Immature natural killer cell (primary cell): ENCODE measurements around the gene CPSF3. TPM values are rescaled to one million over a fixed set of nuclear protein-coding genes. Genes with fewer than 3 reads are reported as not detected.
"Not testable (repeated sequence)": the region's sequence is repeated elsewhere in the genome, so short reads cannot be mapped to it uniquely, and the experiment has no call there.

Source experiments
- DNase-seq, 3 donors: peaks; one replicate each; pipeline ENCODE4 v3.0.0; 2022; ENCODE audit warnings: mixed read lengths in 1 of 3
- H3K27ac Mint-ChIP-seq, 6 donors: one replicate each; pipeline ENCODE4 v1.8.0; 2020; ENCODE audit warnings: mixed read lengths in 6 of 6, mild to moderate bottlenecking in 5 of 6, inconsistent platforms in 4 of 6, moderate library complexity in 3 of 6
- H3K27me3 Mint-ChIP-seq, 3 donors: one replicate each; pipeline ENCODE4 v1.8.0; 2020 to 2021; ENCODE audit warnings: low read depth in 3 of 3, mild to moderate bottlenecking in 3 of 3, mixed read lengths in 3 of 3, moderate library complexity in 3 of 3, inconsistent platforms in 1 of 3
- H3K36me3 Mint-ChIP-seq, 3 donors: one replicate each; pipeline ENCODE4 v1.8.0; 2020; ENCODE audit warnings: mixed read lengths in 3 of 3, inconsistent platforms in 2 of 3, mild to moderate bottlenecking in 2 of 3
- H3K4me1 Mint-ChIP-seq, 2 donors: one replicate each; pipeline ENCODE4 v1.8.0; 2020; ENCODE audit warnings: inconsistent platforms in 2 of 2, mild to moderate bottlenecking in 2 of 2, mixed read lengths in 2 of 2, moderate library complexity in 1 of 2
- H3K4me3 Mint-ChIP-seq, 5 donors: one replicate each; pipeline ENCODE4 v1.8.0; 2020; ENCODE audit warnings: mild to moderate bottlenecking in 5 of 5, mixed read lengths in 5 of 5, inconsistent platforms in 3 of 5, moderate library complexity in 3 of 5
- H3K9me3 Mint-ChIP-seq, 6 donors: one replicate each; pipeline ENCODE4 v1.8.0; 2020; ENCODE audit warnings: mild to moderate bottlenecking in 6 of 6, mixed read lengths in 6 of 6, inconsistent platforms in 4 of 6, moderate library complexity in 3 of 6
- polyA plus RNA-seq, 3 donors: library from polyadenylated mRNA; unstranded; fragments of 300-500 nt; fragmentation: Illumina TruSeq; gene quantifications; one replicate each; pipeline ENCODE4 v1.2.3, GENCODE V29; 2021

The CPSF3 gene
- polyA plus RNA-seq, 3 donors from 2014 or later = 22.1 to 48.0 (median 35.2) TPM

GRCh38 chr2:9497017-9497416, 73.6 kb downstream of the CPSF3 start:
- Mint-ChIP-seq H3K9me3 (no peaks in the 10 kb centered on the region), H3K27me3 (peaks cover 0 to 3% (median 0%) of the 10 kb centered on the region in 3 donors), H3K27ac (peak overlapping the region in 2 of 6 donors; percentile 26 to 51), H3K36me3 (peaks cover 14 to 29% (median 21%) of the 10 kb centered on the region in 3 donors), H3K4me1 (peaks cover 0 to 5% of the 10 kb centered on the region in 2 donors), H3K4me3 (no peak overlapping the region)
- DNase-seq = no peak

GRCh38 chr2:9498210-9498609, 74.8 kb downstream of the CPSF3 start:
- H3K9me3 Mint-ChIP-seq = no peaks in the 10 kb centered on the region
- H3K4me1 Mint-ChIP-seq = peaks cover 0 to 9% of the 10 kb centered on the region in 2 donors
- no peak overlapping the region for H3K4me3 Mint-ChIP-seq
- H3K36me3 Mint-ChIP-seq = peaks cover 15 to 27% (median 23%) of the 10 kb centered on the region in 3 donors
- H3K27ac Mint-ChIP-seq = peak overlapping the region in 4 of 6 donors; percentile 53 to 81 (median 68)
- no peak for DNase-seq
- H3K27me3 Mint-ChIP-seq = peaks cover 0 to 3% (median 0%) of the 10 kb centered on the region in 3 donors

- Mint-ChIP-seq H3K9me3 (no peaks in the 10 kb centered on the region), H3K27me3 (peaks cover 0 to 2% (median 1%) of the 10 kb centered on the region in 3 donors), H3K4me1 (peaks cover 1 to 6% of the 10 kb centered on the region in 2 donors), H3K27ac (peak overlapping the region in 3 of 6 donors; percentile 13 to 31 (median 18)), H3K4me3 (no peak overlapping the region), H3K36me3 (peaks cover 15 to 49% (median 21%) of the 10 kb centered on the region in 3 donors)
- no peak for DNase-seq
Measured at GRCh38 chr2:9508931-9509330, 85.5 kb downstream of the CPSF3 start.

- not testable (repeated sequence) for H3K27ac Mint-ChIP-seq, H3K27me3 Mint-ChIP-seq, H3K4me3 Mint-ChIP-seq, H3K4me1 Mint-ChIP-seq, H3K9me3 Mint-ChIP-seq, DNase-seq
- H3K36me3 Mint-ChIP-seq = peaks cover 20 to 31% (median 22%) of the 10 kb centered on the region in 3 donors
Measured at GRCh38 chr2:9513946-9514345, 90.5 kb downstream of the CPSF3 start.

GRCh38 chr2:9517118-9517782, 93.8 kb downstream of the CPSF3 start:
- peaks cover 27 to 38% (median 31%) of the 10 kb centered on the region in 3 donors for H3K36me3 Mint-ChIP-seq
- H3K4me3 Mint-ChIP-seq = no peak overlapping the region
- H3K9me3 Mint-ChIP-seq = no peaks in the 10 kb centered on the region
- no peak for DNase-seq
- H3K27me3 Mint-ChIP-seq = no peaks in the 10 kb centered on the region
- peak overlapping the region in 3 of 6 donors; percentile 29 to 56 (median 54) for H3K27ac Mint-ChIP-seq
- H3K4me1 Mint-ChIP-seq = no peaks in the 10 kb centered on the region

GRCh38 chr2:9518163-9518562, 94.7 kb downstream of the CPSF3 start:
- no peak overlapping the region for H3K4me3 Mint-ChIP-seq
- H3K9me3 Mint-ChIP-seq = no peaks in the 10 kb centered on the region
- H3K27ac Mint-ChIP-seq = no peak overlapping the region
- no peaks in the 10 kb centered on the region for H3K27me3 Mint-ChIP-seq
- peaks cover 31 to 41% (median 31%) of the 10 kb centered on the region in 3 donors for H3K36me3 Mint-ChIP-seq
- DNase-seq = no peak
- H3K4me1 Mint-ChIP-seq = no peaks in the 10 kb centered on the region

- H3K4me1 Mint-ChIP-seq = no peaks in the 10 kb centered on the region
- H3K27me3 Mint-ChIP-seq = no peaks in the 10 kb centered on the region
- H3K9me3 Mint-ChIP-seq = no peaks in the 10 kb centered on the region
- DNase-seq = no peak
- H3K36me3 Mint-ChIP-seq = peaks cover 29 to 38% (median 29%) of the 10 kb centered on the region in 3 donors
- no peak overlapping the region for H3K4me3 Mint-ChIP-seq
- H3K27ac Mint-ChIP-seq = no peak overlapping the region
Measured at GRCh38 chr2:9518780-9519179, 95.3 kb downstream of the CPSF3 start.

- Mint-ChIP-seq H3K27me3 (no peaks in the 10 kb centered on the region), H3K27ac (no peak overlapping the region), H3K4me1 (no peaks in the 10 kb centered on the region), H3K36me3 (peaks cover 30 to 40% (median 30%) of the 10 kb centered on the region in 3 donors), H3K9me3 (no peaks in the 10 kb centered on the region), H3K4me3 (no peak overlapping the region)
- DNase-seq = no peak
Measured at GRCh38 chr2:9519250-9519649, 95.8 kb downstream of the CPSF3 start.

Other genes starting within 250 kb of the CPSF3 start
- gene ASAP2, start 216.8 kb upstream of the CPSF3 start, polyA plus RNA-seq = under 1 TPM in 2 of 3 donors, not detected in 1; 0.04 to 0.06 TPM
- gene ITGB1BP1, start 126 bp upstream of the CPSF3 start, polyA plus RNA-seq = 100 to 1,000 TPM; 157 to 212 (median 204) TPM
- 10 to 100 TPM; 68.4 to 88.5 (median 85.4) TPM for gene IAH1, start 50.9 kb downstream of the CPSF3 start, polyA plus RNA-seq
- gene ADAM17, start 132.2 kb downstream of the CPSF3 start, polyA plus RNA-seq = 10 to 100 TPM in 1 of 3 donors, 1 to 10 TPM in 2; 6.3 to 14.9 (median 8.0) TPM
- 100 to 1,000 TPM; 406 to 761 (median 479) TPM for gene YWHAQ, start 207.3 kb downstream of the CPSF3 start, polyA plus RNA-seq